HEK293 (cell line): ENCODE data around the gene PGAP6.

Experiments
- CTCF ChIA-PET: fragments of 350-600 bp; formaldehyde crosslinking; extraction: SDS; loops from one replicate; lab custom pipeline; 2021; ENCODE audit warnings: antibody characterized with exemption; lab: Yijun Ruan, JAX
- POLR2A ChIA-PET: fragments of 300-600 bp; formaldehyde crosslinking; extraction: SDS; loops from one replicate; lab custom pipeline; 2020; ENCODE audit warnings: antibody characterized with exemption, inconsistent platforms; lab: Yijun Ruan, JAX
- H3K27ac ChIP-seq: fragments of 200-500 bp; sonication (Bioruptor generic); 2 replicates; pipeline ENCODE4 v1.5.1; 2014; ENCODE audit warnings: low read depth, low read length, control low read depth, inconsistent platforms; ENCODE audit errors: extremely low read depth
- H3K36me3 ChIP-seq, 2 experiments: fragments of 200-500 bp in 1 of 2; sonication (Bioruptor generic) in 1 of 2; 1 replicate in 1 of 2; 2 replicates in 1 of 2; pipeline ENCODE4 v1.5.1; 2014 to 2017; ENCODE audit warnings: inconsistent platforms in 2 of 2, low read length in 2 of 2; ENCODE audit not compliant: control insufficient read depth in 2 of 2, insufficient read depth in 1 of 2
- H3K4me1 ChIP-seq: fragments of 200-500 bp; sonication (Bioruptor generic); 2 replicates; pipeline ENCODE4 v1.5.1; 2014; ENCODE audit warnings: mild to moderate bottlenecking, low read length, inconsistent platforms; ENCODE audit not compliant: control insufficient read depth, insufficient read depth
- H3K4me3 ChIP-seq: 2 replicates; pipeline ENCODE4 v1.5.1; 2011; ENCODE audit warnings: low read depth, mild to moderate bottlenecking, control low read depth, low read length, moderate library complexity
- H3K9me3 ChIP-seq: fragments of 200-500 bp; sonication (Bioruptor generic); 2 replicates; pipeline ENCODE4 v1.5.1; 2014; ENCODE audit warnings: low read depth, low read length, inconsistent platforms; ENCODE audit not compliant: control insufficient read depth, insufficient read depth
- ELK4 ChIP-seq: IDR thresholded peaks from 2 replicates; pipeline ENCODE4 v1.6.1; 2011; ENCODE audit warnings: mild to moderate bottlenecking, low read depth, low read length, borderline replicate concordance
- GLIS2 ChIP-seq: fragments of 450-650 bp; formaldehyde crosslinking; IDR thresholded peaks from 2 replicates; pipeline ENCODE4 v1.5.1; 2016; ENCODE audit warnings: missing biosample characterization, missing genetic modification characterization
- SCRT1 ChIP-seq: fragments of 450-650 bp; formaldehyde crosslinking; IDR thresholded peaks from 2 replicates; pipeline ENCODE4 v1.5.1; 2016; ENCODE audit warnings: missing biosample characterization, missing genetic modification characterization, borderline replicate concordance
- SCRT2 ChIP-seq: fragments of 450-650 bp; formaldehyde crosslinking; IDR thresholded peaks from 2 replicates; pipeline ENCODE4 v1.5.1; 2016; ENCODE audit warnings: missing biosample characterization, missing genetic modification characterization
- ZIC2 ChIP-seq: fragments of 450-650 bp; formaldehyde crosslinking; IDR thresholded peaks from 2 replicates; pipeline ENCODE4 v1.5.1; 2016; ENCODE audit warnings: missing biosample characterization, missing genetic modification characterization
- ZNF121 ChIP-seq: fragments of 450-650 bp; formaldehyde crosslinking; IDR thresholded peaks from 2 replicates; pipeline ENCODE4 v1.5.1; 2016; ENCODE audit warnings: missing biosample characterization, missing genetic modification characterization
- ZNF610 ChIP-seq: fragments of 450-650 bp; formaldehyde crosslinking; IDR thresholded peaks from 2 replicates; pipeline ENCODE4 v1.5.1; 2016; ENCODE audit warnings: missing biosample characterization, missing genetic modification characterization, borderline replicate concordance
- ZNF664 ChIP-seq: fragments of 450-650 bp; formaldehyde crosslinking; IDR thresholded peaks from 2 replicates; pipeline ENCODE4 v1.5.1; 2016; ENCODE audit warnings: missing biosample characterization, missing genetic modification characterization
- ZNF701 ChIP-seq: fragments of 450-650 bp; formaldehyde crosslinking; IDR thresholded peaks from 2 replicates; pipeline ENCODE4 v1.5.1; 2016; ENCODE audit warnings: missing biosample characterization, missing genetic modification characterization
- TF ChIP-seq, protein P1 (sequence below): fragments of 450-650 bp; formaldehyde crosslinking; IDR thresholded peaks from 2 replicates; pipeline ENCODE4 v1.5.1; 2016; ENCODE audit warnings: missing biosample characterization, missing genetic modification characterization

Gene PGAP6

DNA sequence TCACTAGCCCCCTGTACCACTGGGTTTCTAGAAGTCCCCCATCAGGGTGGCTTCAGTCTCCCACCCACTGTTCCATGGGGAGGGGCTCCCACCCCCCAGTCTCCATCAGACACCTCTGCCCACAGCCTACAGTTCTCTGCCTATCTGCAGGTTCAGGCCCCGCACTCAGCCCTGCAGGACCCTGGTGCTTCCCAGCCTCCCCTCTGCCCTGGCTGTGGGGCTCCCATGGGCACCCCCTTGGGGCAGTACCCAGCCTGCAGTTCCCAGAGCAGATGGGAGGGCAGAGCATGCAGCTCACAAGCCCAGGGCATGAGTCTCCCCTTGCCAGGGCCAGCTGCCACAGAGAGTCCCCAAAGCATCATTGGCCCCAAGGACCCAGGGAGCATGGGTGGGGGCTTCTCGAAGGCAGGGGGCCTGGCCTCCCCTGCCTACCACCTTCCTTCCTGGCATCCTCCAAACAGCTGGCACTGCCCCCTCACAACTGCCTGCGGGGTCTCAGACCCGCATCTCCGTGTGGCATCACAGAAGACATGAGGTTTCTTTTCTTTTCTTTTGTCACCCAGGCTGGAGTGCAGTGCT, 8.7 kb downstream of the PGAP6 start:
- TF ChIP-seq ZNF121 (tag by site-specific recombination) (no peak), ZNF701 (tag by site-specific recombination) (no peak), GLIS2 (peak; percentile 51)
- CTCF ChIA-PET, result interaction anchor here (0.6 kb wide), 1 partner anchor 308 kb away, joined by 5 read pairs; no protein-coding TSS in a partner anchor
- Histone ChIP-seq H3K9me3 (no peaks in the 10 kb centered on the region), H3K4me3 (no peak overlapping the region), H3K4me1 (peaks cover 3% of the 10 kb centered on the region; the same call in 1 of the 2 replicates), H3K27ac (no peak overlapping the region), H3K36me3 (peaks cover 0 to 75% of the 10 kb centered on the region in 2 experiments; a peak in 1 of 3 replicates)
- POLR2A ChIA-PET, result interaction anchor here (1.7 kb wide), 1 partner anchor 20 kb away, joined by 5 read pairs; the partner anchor contains the start of gene AXIN1

GRCh38 chr16:372302-372983, 9.3 kb downstream of the PGAP6 start:
- Histone ChIP-seq H3K9me3 (no peaks in the 10 kb centered on the region), H3K4me3 (no peak overlapping the region), H3K36me3 (peaks cover 0 to 80% of the 10 kb centered on the region in 2 experiments; a peak in 2 of 3 replicates), H3K27ac (no peak overlapping the region), H3K4me1 (peaks cover 3% of the 10 kb centered on the region; the same call in 1 of the 2 replicates)
- CTCF ChIA-PET, result interaction anchor here (0.9 kb wide), 1 partner anchor 10 kb away, joined by 3 read pairs; no protein-coding TSS in a partner anchor
- POLR2A ChIA-PET, result interaction anchor here (1.7 kb wide), 1 partner anchor 20 kb away, joined by 5 read pairs; the partner anchor contains the start of gene AXIN1
- TF ChIP-seq SCRT2 (tag by site-specific recombination), result peak; percentile 47
- TF ChIP-seq ELK4, result no peak
- TF ChIP-seq ZNF664 (tag by site-specific recombination), result no peak

- Histone ChIP-seq H3K9me3 (no peaks in the 10 kb centered on the region), H3K4me1 (peaks cover 3% of the 10 kb centered on the region; the same call in 1 of the 2 replicates), H3K4me3 (no peak overlapping the region), H3K27ac (no peak overlapping the region), H3K36me3 (peaks cover 6 to 80% of the 10 kb centered on the region in 2 experiments; a peak in 2 of 3 replicates)
- TF ChIP-seq ZIC2, result 0 out of 2 replicates have a peak, but pooled peaks have one; percentile 22
- TF ChIP-seq ZNF610 (tag by site-specific recombination), result no peak
- peak; percentile 75 for TF ChIP-seq SCRT2 (tag by site-specific recombination)
- peak; percentile 64 for TF ChIP-seq SCRT1 (tag by site-specific recombination)
- TF ChIP-seq, protein P1, sequence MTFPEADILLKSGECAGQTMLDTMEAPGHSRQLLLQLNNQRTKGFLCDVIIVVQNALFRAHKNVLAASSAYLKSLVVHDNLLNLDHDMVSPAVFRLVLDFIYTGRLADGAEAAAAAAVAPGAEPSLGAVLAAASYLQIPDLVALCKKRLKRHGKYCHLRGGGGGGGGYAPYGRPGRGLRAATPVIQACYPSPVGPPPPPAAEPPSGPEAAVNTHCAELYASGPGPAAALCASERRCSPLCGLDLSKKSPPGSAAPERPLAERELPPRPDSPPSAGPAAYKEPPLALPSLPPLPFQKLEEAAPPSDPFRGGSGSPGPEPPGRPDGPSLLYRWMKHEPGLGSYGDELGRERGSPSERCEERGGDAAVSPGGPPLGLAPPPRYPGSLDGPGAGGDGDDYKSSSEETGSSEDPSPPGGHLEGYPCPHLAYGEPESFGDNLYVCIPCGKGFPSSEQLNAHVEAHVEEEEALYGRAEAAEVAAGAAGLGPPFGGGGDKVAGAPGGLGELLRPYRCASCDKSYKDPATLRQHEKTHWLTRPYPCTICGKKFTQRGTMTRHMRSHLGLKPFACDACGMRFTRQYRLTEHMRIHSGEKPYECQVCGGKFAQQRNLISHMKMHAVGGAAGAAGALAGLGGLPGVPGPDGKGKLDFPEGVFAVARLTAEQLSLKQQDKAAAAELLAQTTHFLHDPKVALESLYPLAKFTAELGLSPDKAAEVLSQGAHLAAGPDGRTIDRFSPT (tag by site-specific recombination), result peak; percentile 45; the same call in 1 of the 2 replicates
- POLR2A ChIA-PET, result interaction anchor here (1.5 kb wide), 1 partner anchor 318 kb away, joined by 3 read pairs; the partner anchor contains the start of genes POLR3K and SNRNP25
- CTCF ChIA-PET, result interaction anchor here (0.9 kb wide), 1 partner anchor 9 kb away, joined by 3 read pairs; no protein-coding TSS in a partner anchor
Observed at GRCh38 chr16:371515-372301, 10.1 kb downstream of the PGAP6 start.
